Stimulated activated CD4-positive, alpha-beta T cell treated with anti-CD3 and anti-CD28 coated beads, Interleukin-4, amount 100 ng/mL, for 24 hours (primary cell): ENCODE results near the gene C2CD5.
"Not testable (repeated sequence)": the region's sequence is repeated elsewhere in the genome, so short reads cannot be mapped to it uniquely, and the experiment has no call there.

ENCODE experiments used
- DNase-seq: peaks from one replicate; pipeline ENCODE4 v3.0.0-alpha.2; 2020

C2CD5 gene

GRCh38 chr12:22536346-22536945 is 7.9 kb downstream of the C2CD5 start:
- no peak for DNase-seq

- no peak for DNase-seq
Measured at GRCh38 chr12:22535478-22535877, 8.9 kb downstream of the C2CD5 start.

DNA sequence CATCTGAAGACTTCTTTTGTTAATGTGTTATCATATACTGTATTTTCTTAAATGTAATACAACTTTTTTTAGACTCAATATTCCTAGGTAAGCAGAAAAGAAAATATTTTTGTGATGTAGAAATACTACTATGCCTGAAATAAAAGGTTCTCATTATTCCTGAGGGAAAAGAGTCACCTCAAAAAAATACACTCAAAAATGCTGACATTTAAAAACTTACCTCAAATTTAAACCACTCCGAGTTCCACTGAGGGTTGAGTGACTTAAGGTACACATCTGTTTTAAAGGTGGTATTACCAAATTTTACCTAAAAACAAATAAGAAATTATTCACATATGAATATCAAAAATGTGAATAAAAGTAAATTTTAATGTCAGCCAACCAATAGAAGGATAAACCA is 9.3 kb downstream of the C2CD5 start:
- no peak for DNase-seq

GRCh38 chr12:22533155-22533554 is 11.2 kb downstream of the C2CD5 start:
- DNase-seq, result no peak

GRCh38 chr12:22532317-22532716 is 12.0 kb downstream of the C2CD5 start:
- no peak for DNase-seq

DNA sequence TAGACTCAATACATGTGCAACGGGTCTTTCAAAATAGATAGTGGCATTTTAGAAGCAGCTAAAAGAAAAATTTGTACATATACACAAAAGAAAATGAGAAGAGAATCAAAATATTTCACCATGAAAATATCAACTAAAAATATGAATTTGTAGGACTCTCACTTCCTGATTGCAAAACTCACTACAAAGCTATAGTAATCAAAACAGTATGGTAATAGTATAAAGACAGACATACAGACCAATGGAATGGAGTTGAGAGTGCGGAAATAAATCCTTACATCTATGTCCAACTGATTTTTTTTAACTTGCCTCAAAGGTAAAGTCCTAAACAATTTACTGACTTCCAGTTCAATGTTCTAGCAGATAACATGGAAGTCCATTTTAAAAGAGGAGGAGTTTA is 13.1 kb downstream of the C2CD5 start:
- no peak for DNase-seq

GRCh38 chr12:22529281-22530060 is 14.9 kb downstream of the C2CD5 start:
- no peak for DNase-seq

- DNase-seq, result no peak
Measured at GRCh38 chr12:22527999-22528398, 16.3 kb downstream of the C2CD5 start.

- DNase-seq, result no peak
Measured at GRCh38 chr12:22526836-22527235, 17.5 kb downstream of the C2CD5 start.

DNA sequence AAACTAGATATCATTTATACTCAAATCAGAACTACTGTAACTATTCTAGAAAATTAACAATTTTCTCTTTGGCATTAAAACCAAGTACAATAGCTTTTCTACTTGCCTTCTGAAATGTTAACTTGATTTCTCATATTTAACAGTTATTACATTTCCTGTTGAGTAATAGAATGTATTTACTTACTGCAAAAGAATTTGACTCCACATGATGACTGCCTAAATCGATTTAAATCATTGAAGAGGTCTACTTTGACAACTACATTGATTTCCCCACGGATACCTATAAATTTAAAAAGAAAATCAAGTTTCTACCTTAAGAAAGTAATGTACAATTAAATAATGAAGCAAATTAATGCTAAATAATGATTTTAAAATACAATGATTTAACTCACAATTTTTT is 18.9 kb downstream of the C2CD5 start:
- no peak for DNase-seq

DNA sequence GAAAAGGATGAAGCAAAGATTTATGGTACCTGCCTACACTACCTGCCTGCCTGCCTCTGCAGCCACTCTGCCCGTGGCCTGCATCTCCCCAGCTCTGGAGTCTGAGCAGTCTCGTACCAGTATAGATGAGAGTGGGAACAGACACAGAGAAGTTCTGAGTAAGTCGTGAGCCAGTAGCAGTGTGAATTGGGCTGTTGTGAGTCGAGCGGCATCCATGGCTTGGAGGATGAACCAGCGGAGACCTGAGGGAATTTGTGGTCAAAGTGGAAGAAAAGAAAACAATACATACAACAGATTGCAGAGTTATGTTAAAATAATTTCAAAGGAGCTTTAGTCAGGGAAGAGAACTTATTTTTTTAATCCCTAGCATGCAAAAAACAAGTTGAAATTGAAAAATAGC is 25.3 kb downstream of the C2CD5 start:
- no peak for DNase-seq

GRCh38 chr12:22518060-22518719 is 26.2 kb downstream of the C2CD5 start:
- no peak for DNase-seq

DNA sequence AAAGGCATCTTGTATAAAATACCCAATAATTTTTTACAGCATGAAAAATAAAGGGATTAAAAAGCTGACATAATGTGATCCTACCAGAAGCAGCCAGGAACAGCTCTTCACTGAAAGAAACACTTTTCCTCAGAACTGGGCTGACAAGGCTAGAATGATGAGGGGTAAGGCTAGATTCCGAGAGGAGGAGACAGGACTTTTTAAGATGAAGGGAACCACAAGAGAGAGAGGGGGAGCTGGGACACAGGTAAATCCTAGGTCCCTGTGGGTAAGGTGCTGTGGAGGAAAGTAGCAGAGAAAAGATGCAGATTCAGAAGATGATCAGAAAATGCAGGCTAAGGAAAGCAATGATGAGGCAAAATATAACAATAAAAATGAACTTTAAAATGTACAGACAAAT is 29.5 kb downstream of the C2CD5 start:
- no peak for DNase-seq

DNA sequence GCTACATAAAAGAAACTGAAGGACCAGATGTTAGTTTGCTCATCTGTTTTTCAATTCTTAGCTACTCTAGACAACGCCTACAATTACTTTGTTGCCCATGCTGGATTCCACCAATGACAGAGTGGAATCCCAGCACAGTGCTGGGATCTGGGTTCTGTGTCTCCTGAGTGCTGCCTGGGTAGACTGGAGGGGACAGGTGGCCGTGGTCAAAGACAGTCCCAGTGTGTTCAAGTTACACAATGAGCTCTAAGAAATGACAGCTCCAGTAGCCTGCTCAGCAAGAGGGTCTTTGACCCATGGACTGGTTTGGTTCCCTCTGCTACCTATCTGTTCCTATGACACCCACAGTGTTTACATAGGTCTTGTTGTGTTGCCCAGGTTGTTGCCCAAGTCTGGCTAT is 38.5 kb downstream of the C2CD5 start:
- no peak for DNase-seq

GRCh38 chr12:22500100-22500499 is 44.2 kb downstream of the C2CD5 start:
- DNase-seq, result no peak

GRCh38 chr12:22499445-22499844 is 44.9 kb downstream of the C2CD5 start:
- DNase-seq, result no peak

DNA sequence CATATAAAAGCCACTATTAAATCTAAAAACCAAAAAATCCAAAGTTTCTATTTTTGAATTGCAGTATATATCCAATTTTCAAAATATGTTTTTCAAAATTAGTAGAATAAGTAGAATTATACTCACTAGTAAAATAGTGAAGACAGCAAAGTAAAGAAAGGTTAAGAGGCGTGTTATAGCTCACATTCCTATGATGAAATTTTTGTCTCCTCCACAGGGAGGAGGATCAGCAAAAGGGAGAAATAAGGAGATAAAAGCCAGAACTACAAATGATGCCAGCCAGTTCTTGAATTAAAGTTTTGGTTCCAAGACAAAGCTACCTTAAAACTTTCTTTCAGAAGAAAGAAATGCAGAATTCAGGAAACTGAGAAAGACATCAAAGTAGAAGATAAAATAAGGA is 50.0 kb downstream of the C2CD5 start:
- no peak for DNase-seq

- no peak for DNase-seq
Measured at GRCh38 chr12:22491034-22491433, 53.3 kb downstream of the C2CD5 start.

DNA sequence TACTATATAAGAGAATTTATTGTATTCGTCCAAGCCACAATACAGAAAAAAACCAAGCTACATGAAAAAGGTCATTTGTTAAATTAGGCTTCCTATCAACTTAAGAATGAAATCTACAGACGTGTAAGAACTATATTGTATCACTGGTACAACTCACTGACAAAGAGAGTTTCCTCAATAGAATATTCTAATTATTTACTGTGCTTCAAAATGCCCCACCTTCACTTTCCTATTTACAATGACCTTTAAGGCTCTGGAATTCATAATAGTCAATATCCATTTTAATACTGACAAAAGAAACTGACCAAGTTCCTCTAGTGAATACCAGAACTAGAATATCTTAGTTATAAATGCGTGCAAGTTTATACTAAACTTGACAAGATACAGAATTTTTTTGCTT is 55.9 kb downstream of the C2CD5 start:
- no peak for DNase-seq

- DNase-seq, result not testable (repeated sequence)
Measured at GRCh38 chr12:22487683-22488082, 56.7 kb downstream of the C2CD5 start.

GRCh38 chr12:22481547-22482104 is 62.7 kb downstream of the C2CD5 start:
- no peak for DNase-seq

GRCh38 chr12:22480814-22481213 is 63.5 kb downstream of the C2CD5 start:
- not testable (repeated sequence) for DNase-seq

DNA sequence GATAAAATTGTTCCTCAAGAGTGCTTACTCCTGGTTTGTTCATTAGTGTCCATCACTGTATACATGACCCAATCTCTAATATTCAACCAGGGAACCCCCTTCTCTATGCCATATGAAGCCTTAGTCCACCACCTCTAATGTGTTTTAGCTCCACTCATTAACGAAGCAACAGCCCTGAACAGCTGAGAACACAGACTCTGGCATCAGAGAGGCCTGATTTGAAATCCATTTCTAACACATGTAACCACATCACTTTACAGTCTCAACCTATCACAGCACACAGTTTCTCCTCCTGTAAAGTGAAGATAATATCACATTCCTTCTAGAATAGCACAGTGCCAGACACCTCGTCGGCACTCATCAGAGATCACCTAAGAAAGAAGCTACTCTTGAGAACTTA is 64.3 kb downstream of the C2CD5 start:
- no peak for DNase-seq

- no peak for DNase-seq
Measured at GRCh38 chr12:22477894-22478287, 66.5 kb downstream of the C2CD5 start.
